GM12878 (cell line): ENCODE results near the gene CALML5. TPM values are rescaled to one million over a fixed set of nuclear protein-coding genes. Genes with fewer than 3 reads are reported as not detected.

ENCODE experiments used
- ATAC-seq: fragments of 200-7000 bp; cut with Tn5 transposase; 3 replicates; pipeline ENCODE4 v1.9.1; 2020; ENCODE audit warnings: mild to moderate bottlenecking, moderate library complexity
- BruUV-seq: library from RNA; stranded (reverse); fragments of 400-500 nt; replicated peaks from 2 replicates; lab custom pipeline; 2021; lab: Mats Ljungman, UMichigan
- CTCF ChIA-PET: fragments of 300-600 bp; sonication (Branson Sonifier 250); formaldehyde crosslinking; extraction: SDS; loops from one replicate; lab custom pipeline; 2021; ENCODE audit warnings: inconsistent platforms; lab: Yijun Ruan, JAX
- POLR2A ChIA-PET: fragments of 350-600 bp; formaldehyde crosslinking; extraction: SDS; loops from one replicate; lab custom pipeline; 2021; ENCODE audit warnings: inconsistent platforms; lab: Charles Lee
- RAD21 ChIA-PET: fragments of 300-600 bp; sonication (Branson Sonifier 250); formaldehyde crosslinking; loops from one replicate; lab custom pipeline; 2023; ENCODE audit warnings: antibody characterized with exemption; ENCODE audit not compliant: unreplicated experiment; lab: Charles Lee
- SMC1A ChIA-PET: fragments of 300-600 bp; sonication (Branson Sonifier 250); formaldehyde crosslinking; loops from one replicate; lab custom pipeline; 2023; ENCODE audit not compliant: unreplicated experiment, uncharacterized antibody; lab: Charles Lee
- DNase-seq: peaks from one replicate; pipeline ENCODE4 v3.0.0-alpha.2; 2011; ENCODE audit warnings: low read depth, low spot score
- FAIRE-seq: peaks from 3 replicates; lab custom pipeline; 2011; peaks lifted over from hg19 to GRCh38; lab: Jason Lieb, UNC
- H2AFZ ChIP-seq: 2 replicates; pipeline ENCODE4 v1.6.0; 2011; ENCODE audit warnings: low read depth, low read length, control low read depth; ENCODE audit not compliant: control insufficient read depth
- H3K27ac ChIP-seq: 2 replicates; pipeline ENCODE4 v1.5.1; 2011; ENCODE audit warnings: control low read depth; ENCODE audit not compliant: control insufficient read depth, insufficient read depth
- H3K27me3 ChIP-seq, 2 experiments: replicated peaks in 1 of 2; 2 replicates each; pipeline versions ENCODE4 v1.6.0 to v1.6.1; 2011; ENCODE audit warnings: low read length in 1 of 2; ENCODE audit not compliant: control insufficient read depth in 2 of 2, insufficient read depth in 2 of 2
- H3K36me3 ChIP-seq, 2 experiments: 2 replicates each; pipeline ENCODE4 v1.5.1; 2011; ENCODE audit warnings: low read length in 1 of 2; ENCODE audit not compliant: control insufficient read depth in 2 of 2, insufficient read depth in 2 of 2
- H3K4me1 ChIP-seq: 2 replicates; pipeline ENCODE4 v1.6.1; 2011; ENCODE audit warnings: mild to moderate bottlenecking, low read length, moderate library complexity, mixed read lengths; ENCODE audit not compliant: control insufficient read depth, insufficient read depth
- H3K4me2 ChIP-seq: 2 replicates; pipeline ENCODE4 v1.6.0; 2011; ENCODE audit warnings: control low read depth; ENCODE audit not compliant: control insufficient read depth, insufficient read depth
- H3K4me3 ChIP-seq: fragments of 200-600 bp; sonication (generic); 2 replicates; pipeline ENCODE4 v1.5.1; 2016
- H3K79me2 ChIP-seq: 2 replicates; pipeline ENCODE4 v1.6.0; 2011; ENCODE audit warnings: low read length; ENCODE audit not compliant: control insufficient read depth, insufficient read depth
- H3K9ac ChIP-seq: 2 replicates; pipeline ENCODE4 v1.8.0; 2011; ENCODE audit warnings: low read length, control low read depth, mixed read lengths; ENCODE audit not compliant: control insufficient read depth, insufficient read depth
- H3K9me3 ChIP-seq: replicated peaks from 3 replicates; pipeline ENCODE4 v1.5.1; 2011; ENCODE audit warnings: mild to moderate bottlenecking, low read length; ENCODE audit not compliant: control insufficient read depth, insufficient read depth
- H4K20me1 ChIP-seq: 2 replicates; pipeline ENCODE4 v1.6.0; 2011; ENCODE audit not compliant: control insufficient read depth, insufficient read depth
- BMI1 ChIP-seq: fragments of 450-650 bp; IDR thresholded peaks from 2 replicates; pipeline ENCODE4 v1.6.1; 2016; ENCODE audit warnings: mild to moderate bottlenecking, moderate library complexity, borderline replicate concordance
- BRCA1 ChIP-seq: IDR thresholded peaks from 2 replicates; pipeline ENCODE4 v1.6.1; 2011; ENCODE audit warnings: low read depth, low read length, improper control_type of control experiment
- ELK1 ChIP-seq: IDR thresholded peaks from 2 replicates; pipeline ENCODE4 v1.6.1; 2012; ENCODE audit warnings: low read depth, low read length, improper control_type of control experiment
- IKZF1 ChIP-seq: fragments of 450-650 bp; conservative IDR thresholded peaks from 2 replicates; pipeline ENCODE4 v1.6.1; 2017; ENCODE audit warnings: antibody characterized with exemption, mild to moderate bottlenecking
- MEF2A ChIP-seq: IDR thresholded peaks from 2 replicates; pipeline ENCODE4 v1.6.1; 2011; ENCODE audit warnings: low read depth, mild to moderate bottlenecking, low read length, moderate library complexity; ENCODE audit not compliant: insufficient read depth
- NKRF ChIP-seq: fragments of 450-650 bp; conservative IDR thresholded peaks from 2 replicates; pipeline ENCODE4 v1.6.1; 2017; ENCODE audit warnings: mild to moderate bottlenecking, moderate library complexity
- POLR2AphosphoS2 ChIP-seq: IDR thresholded peaks from 2 replicates; pipeline ENCODE4 v1.6.1; 2011; ENCODE audit warnings: low read depth, mild to moderate bottlenecking, low read length, improper control_type of control experiment, moderate library complexity
- RELB ChIP-seq: fragments of 450-650 bp; IDR thresholded peaks from 2 replicates; pipeline ENCODE4 v1.6.1; 2017; ENCODE audit warnings: low read depth, mild to moderate bottlenecking, moderate library complexity
- SREBF2 ChIP-seq: IDR thresholded peaks from 2 replicates; pipeline ENCODE4 v1.6.1; 2012; ENCODE audit warnings: mild to moderate bottlenecking, low read length
- STAT3 ChIP-seq: IDR thresholded peaks from 2 replicates; pipeline ENCODE4 v1.6.1; 2011; ENCODE audit warnings: low read depth, low read length, improper control_type of control experiment
- ZBTB33 ChIP-seq: fragments of 450-650 bp; IDR thresholded peaks from 2 replicates; pipeline ENCODE4 v1.6.1; 2017; ENCODE audit warnings: mild to moderate bottlenecking
- WGBS: methylation state at CpG from one replicate; pipeline ENCODE4 v1.1.6; 2016; ENCODE audit warnings: low lambda C conversion rate; ENCODE audit not compliant: insufficient replicate concordance, insufficient coverage; ENCODE audit errors: missing lambda C conversion rate; 5-methylcytosine and 5-hydroxymethylcytosine counted together
- in situ Hi-C: fragments of 300-500 bp; cut with MboI; formaldehyde crosslinking; loops from 9 replicates; pipeline ENCODE4 v1.14.3; 2018; ENCODE audit warnings: mixed read lengths
- intact Hi-C: fragments of 100-400 bp; cut with micrococcal nuclease; formaldehyde crosslinking; loops from one replicate; pipeline ENCODE4 v1.14.2; 2022; ENCODE audit not compliant: unreplicated experiment
- polyA plus RNA-seq, 11 experiments: library from polyadenylated mRNA; depleted of rRNA in 4 of 11; unstranded in 6 of 11; stranded (reverse) in 5 of 11; fragments of >200 nt; fragmentation: Nextera tagmentation in 4 of 11; fragmentation: Illumina TruSeq in 1 of 11; extraction: Ambion mirVana in 4 of 11; extraction: Trizol in 1 of 11; gene quantifications; 1 replicate in 1 of 11; 2 replicates in 10 of 11; pipeline versions ENCODE4 v1.2.1 to v1.2.3, GENCODE V29; 2011 to 2016; ENCODE audit warnings: inconsistent platforms in 2 of 11, missing spikeins in 2 of 11, low read depth in 1 of 11
- total RNA-seq, 4 experiments: library from RNA; depleted of rRNA in 3 of 4; stranded (reverse); fragments of >200 nt in 3 of 4; fragmentation: Illumina TruSeq in 1 of 4; extraction: Trizol in 1 of 4; gene quantifications; 2 replicates each; pipeline versions ENCODE4 v1.2.1 to v1.2.3, GENCODE V29; 2013 to 2021

Gene CALML5
- total and polyA plus RNA-seq, 10 of the 15 experiments (the other 5 are each of a cell fraction or from before 2014, with no cell fraction given) = not detected

GRCh38 chr10:5484205-5484604 lies 15.2 kb downstream of the CALML5 start:
- TF ChIP-seq POLR2AphosphoS2 (no peak), ELK1 (no peak)
- RAD21 ChIA-PET = no interaction called here
- no peaks in the 10 kb centered on the region for H3K79me2 ChIP-seq
- H2AFZ ChIP-seq = no peak overlapping the region
- no peak for FAIRE-seq
- SMC1A ChIA-PET = interaction anchor here (1.8 kb wide), 1 partner anchor 20 kb away, joined by 4 read pairs; no protein-coding TSS in a partner anchor
- H3K9me3 ChIP-seq = no peaks in the 10 kb centered on the region; the same call in 2 of the 3 replicates
- no peak overlapping the region for H3K4me2 ChIP-seq
- H3K4me3 ChIP-seq = no peak overlapping the region
- BruUV-seq = no TSS peak
- no peaks in the 10 kb centered on the region for H3K36me3 ChIP-seq
- H3K27ac ChIP-seq = no peak overlapping the region
- H3K9ac ChIP-seq = no peak overlapping the region
- peaks cover 6 to 7% of the 10 kb centered on the region in 2 experiments for H3K27me3 ChIP-seq
- POLR2A ChIA-PET = no interaction called here
- intact Hi-C loops (no loop called here), in situ Hi-C loops (no loop called here)
- 33% methylated on average over 3 of the region's 3 CpGs for WGBS
- ATAC-seq = no peak
- no peaks in the 10 kb centered on the region for H4K20me1 ChIP-seq
- no peaks in the 10 kb centered on the region; the same call in 1 of the 2 replicates for H3K4me1 ChIP-seq
- DNase-seq = no peak
- CTCF ChIA-PET = no interaction called here

- Histone ChIP-seq H3K27ac (no peak overlapping the region), H3K79me2 (no peaks in the 10 kb centered on the region), H2AFZ (no peak overlapping the region), H3K36me3 (no peaks in the 10 kb centered on the region), H4K20me1 (no peaks in the 10 kb centered on the region), H3K4me2 (no peak overlapping the region), H3K4me1 (no peaks in the 10 kb centered on the region; the same call in 1 of the 2 replicates), H3K9ac (no peak overlapping the region), H3K27me3 (peaks cover 9 to 12% of the 10 kb centered on the region in 2 experiments), H3K4me3 (no peak overlapping the region), H3K9me3 (no peaks in the 10 kb centered on the region; the same call in 2 of the 3 replicates)
- ChIA-PET CTCF (no interaction called here), POLR2A (no interaction called here), SMC1A (no interaction called here), RAD21 (no interaction called here)
- no TSS peak for BruUV-seq
- ATAC-seq (no peak), FAIRE-seq (no peak), DNase-seq (no peak)
- in situ Hi-C loops = no loop called here
- 52% methylated on average over 9 of the region's 9 CpGs for WGBS
- intact Hi-C loops = no loop called here
- TF ChIP-seq IKZF1 (no peak), MEF2A (no peak), RELB (no peak), ZBTB33 (no peak), NKRF (no peak), STAT3 (no peak), BMI1 (no peak), BRCA1 (no peak), SREBF2 (no peak)
Observed at GRCh38 chr10:5482016-5482415, 17.4 kb downstream of the CALML5 start.
